ENCODE data around the gene USP49.

GRCh38 chr6:41942067-41942851 lies 47.1 kb upstream of the USP49 start:
- TF ChIP-seq GATA2 (IDR thresholded peaks at IDR 0.05; ENCODE audit: low read depth, low read length) (no peak), GATA3 (IDR thresholded peaks at IDR 0.05; ENCODE audit: low read depth, low read length) (no peak)
